OCI-LY7 (cell line): ENCODE data around the gene FOXB1. TPM values are rescaled to one million over a fixed set of nuclear protein-coding genes. Genes with fewer than 3 reads are reported as not detected.
A peak's percentile ranks its signal among the peaks of the same experiment; 100 is the strongest.

Experiments used
- BruUV-seq: library from RNA; stranded (reverse); fragments of 400-500 nt; replicated peaks from 2 replicates; lab custom pipeline; 2021; lab: Mats Ljungman, UMichigan
- CTCF ChIA-PET: fragments of 300-600 bp; sonication (Branson Sonifier 250); formaldehyde crosslinking; loops from one replicate; lab custom pipeline; 2022; ENCODE audit warnings: antibody characterized with exemption; ENCODE audit not compliant: unreplicated experiment; lab: Charles Lee
- POLR2A ChIA-PET: fragments of 300-600 bp; sonication (Branson Sonifier 250); formaldehyde crosslinking; loops from one replicate; lab custom pipeline; 2022; ENCODE audit warnings: antibody characterized with exemption; lab: Charles Lee
- DNase-seq: peaks from one replicate; pipeline ENCODE4 v3.0.0-alpha.2; 2015; ENCODE audit warnings: low spot score
- H2AFZ ChIP-seq: fragments of 200-600 bp; sonication (generic), shearing (Covaris generic); 2 replicates; pipeline ENCODE4 v1.6.1; 2014; ENCODE audit warnings: mild to moderate bottlenecking, antibody characterized with exemption, low read length, moderate library complexity
- H3K27ac ChIP-seq: fragments of 200-600 bp; sonication (generic); 2 replicates; pipeline ENCODE4 v1.5.1; 2014; ENCODE audit warnings: mixed run types, low read depth, mild to moderate bottlenecking, moderate library complexity, low read length, inconsistent platforms; ENCODE audit not compliant: poor library complexity, severe bottlenecking
- H3K36me3 ChIP-seq: fragments of 200-600 bp; sonication (generic); 2 replicates; pipeline ENCODE4 v1.6.1; 2014; ENCODE audit warnings: mild to moderate bottlenecking, antibody characterized with exemption, low read length, moderate library complexity, mixed read lengths; ENCODE audit not compliant: insufficient read depth
- H3K4me1 ChIP-seq: fragments of 200-600 bp; sonication (generic); 2 replicates; pipeline ENCODE4 v1.5.1; 2014; ENCODE audit warnings: mild to moderate bottlenecking, low read length; ENCODE audit not compliant: insufficient read depth, poor library complexity, severe bottlenecking
- H3K4me2 ChIP-seq: fragments of 200-600 bp; sonication (generic); 2 replicates; pipeline ENCODE4 v1.6.1; 2014; ENCODE audit warnings: mild to moderate bottlenecking, low read length
- H3K4me3 ChIP-seq: fragments of 200-600 bp; sonication (generic); 2 replicates; pipeline ENCODE4 v1.5.1; 2014; ENCODE audit warnings: mild to moderate bottlenecking, low read depth, low read length; ENCODE audit not compliant: poor library complexity, severe bottlenecking
- H3K79me2 ChIP-seq: fragments of 200-600 bp; sonication (generic); 2 replicates; pipeline ENCODE4 v1.6.1; 2016; ENCODE audit warnings: low read depth, mild to moderate bottlenecking, low read length, moderate library complexity, mixed read lengths; ENCODE audit not compliant: insufficient read depth
- H3K9me2 ChIP-seq: fragments of 200-600 bp; sonication (generic); 2 replicates; pipeline ENCODE4 v1.6.1; 2016; ENCODE audit warnings: mild to moderate bottlenecking, low read length, mixed read lengths; ENCODE audit not compliant: insufficient read depth
- H3K9me3 ChIP-seq: fragments of 200-600 bp; sonication (generic); 2 replicates; pipeline ENCODE4 v1.6.1; 2014; ENCODE audit warnings: mild to moderate bottlenecking, mixed run types, low read length, mixed read lengths
- H4K20me1 ChIP-seq: fragments of 200-600 bp; sonication (generic); 2 replicates; pipeline ENCODE4 v1.6.1; 2014; ENCODE audit warnings: mild to moderate bottlenecking, antibody characterized with exemption, low read length, moderate library complexity, mixed read lengths; ENCODE audit not compliant: insufficient read depth
- CTCF ChIP-seq: fragments of 200-600 bp; sonication (generic); conservative IDR thresholded peaks from 2 replicates; pipeline ENCODE4 v1.5.1; 2014; ENCODE audit warnings: mild to moderate bottlenecking, antibody characterized with exemption, low read length, moderate library complexity, mixed read lengths
- EZH2phosphoT487 ChIP-seq: fragments of 200-600 bp; sonication (generic); IDR thresholded peaks from 2 replicates; pipeline ENCODE4 v1.6.1; 2018; ENCODE audit warnings: low read depth, borderline replicate concordance, mild to moderate bottlenecking, mixed run types, antibody characterized with exemption, low read length, moderate library complexity, mixed read lengths
- intact Hi-C: fragments of 100-400 bp; cut with micrococcal nuclease; formaldehyde crosslinking; loops from one replicate; pipeline ENCODE4 v1.10.0; 2022; ENCODE audit not compliant: unreplicated experiment
- total RNA-seq, 2 experiments: library from RNA; depleted of rRNA in 1 of 2; stranded (reverse); fragments of >200 nt in 1 of 2; shearing (Covaris generic) in 1 of 2; gene quantifications; 2 replicates each; pipeline ENCODE4 v1.2.3, GENCODE V29; 2014 to 2022

FOXB1 gene
- total RNA-seq, 2 experiments from 2014 or later = not detected

- intact Hi-C loops = no loop called here
- no peak overlapping the region for H2AFZ ChIP-seq
- H3K36me3 ChIP-seq = no peaks in the 10 kb centered on the region
- no peak for DNase-seq
- H3K4me2 ChIP-seq = 0 out of 2 replicates have a peak overlapping the region, but pooled peaks have one; percentile 13
- H3K9me3 ChIP-seq = no peaks in the 10 kb centered on the region
- POLR2A ChIA-PET = interaction anchor here (0.7 kb wide), 2 partner anchors 121 to 257 kb away, joined by 3 to 5 read pairs; no protein-coding TSS in a partner anchor
- no peak overlapping the region for H3K4me3 ChIP-seq
- no peaks in the 10 kb centered on the region for H3K9me2 ChIP-seq
- CTCF ChIA-PET = no interaction called here
- no peak for TF ChIP-seq CTCF
- TF ChIP-seq EZH2phosphoT487 = no peak
- no peak overlapping the region for H3K27ac ChIP-seq
- H3K4me1 ChIP-seq = no peaks in the 10 kb centered on the region
- no TSS peak for BruUV-seq
- H3K79me2 ChIP-seq = no peaks in the 10 kb centered on the region
- no peaks in the 10 kb centered on the region for H4K20me1 ChIP-seq
Measured at GRCh38 chr15:60006873-60007272, 2.8 kb downstream of the FOXB1 start.

- ChIA-PET CTCF (no interaction called here), POLR2A (no interaction called here)
- Histone ChIP-seq H2AFZ (no peak overlapping the region), H3K4me3 (no peak overlapping the region), H3K9me3 (no peaks in the 10 kb centered on the region), H3K27ac (no peak overlapping the region), H3K4me1 (no peaks in the 10 kb centered on the region), H3K9me2 (no peaks in the 10 kb centered on the region), H3K4me2 (no peak overlapping the region), H3K36me3 (no peaks in the 10 kb centered on the region), H3K79me2 (no peaks in the 10 kb centered on the region), H4K20me1 (no peaks in the 10 kb centered on the region)
- no peak for DNase-seq
- TF ChIP-seq CTCF (no peak), EZH2phosphoT487 (no peak)
- no TSS peak for BruUV-seq
- intact Hi-C loops = no loop called here
Measured at GRCh38 chr15:60009124-60009960, 5.2 kb downstream of the FOXB1 start.
